Mammary epithelial cell (primary cell): Measurements from ENCODE around the gene KCNA3.

Experiments
- EZH2 ChIP-seq: IDR thresholded peaks from 2 replicates; pipeline ENCODE4 v1.6.1; 2012; ENCODE audit warnings: low read length, inconsistent platforms, borderline replicate concordance
- TF ChIP-seq, protein P1 (sequence below), 2 donors: IDR thresholded peaks in 1 of 2; conservative IDR thresholded peaks in 1 of 2; 2 replicates each; pipeline ENCODE4 v1.5.1; 2011 to 2012; ENCODE audit warnings: inconsistent platforms in 2 of 2, low read length in 2 of 2, mild to moderate bottlenecking in 2 of 2, control low read depth in 1 of 2, low read depth in 1 of 2; ENCODE audit not compliant: insufficient read depth in 1 of 2; ENCODE audit errors: extremely low read depth in 1 of 2

DNA sequence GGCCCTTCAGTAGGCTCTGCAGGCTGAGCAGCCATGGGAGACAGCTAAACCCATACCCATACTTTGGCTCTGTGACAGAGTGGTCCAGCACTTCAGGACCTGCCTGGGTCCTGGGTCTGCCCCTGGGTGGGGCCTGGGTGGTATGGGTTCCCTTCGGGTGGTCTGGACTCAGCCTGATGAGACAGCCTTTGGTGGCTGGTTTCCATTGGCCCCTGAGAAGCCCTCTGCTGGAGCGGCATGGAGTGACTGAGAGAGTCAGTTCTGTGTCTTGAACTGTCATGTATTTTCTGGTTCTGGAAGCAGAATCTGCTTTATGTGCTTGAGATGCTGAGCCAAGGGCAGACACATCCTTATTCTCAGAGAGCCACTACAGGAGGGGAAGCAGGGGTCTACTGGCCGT lies 37.3 kb downstream of the KCNA3 start:
- TF ChIP-seq, protein P1, sequence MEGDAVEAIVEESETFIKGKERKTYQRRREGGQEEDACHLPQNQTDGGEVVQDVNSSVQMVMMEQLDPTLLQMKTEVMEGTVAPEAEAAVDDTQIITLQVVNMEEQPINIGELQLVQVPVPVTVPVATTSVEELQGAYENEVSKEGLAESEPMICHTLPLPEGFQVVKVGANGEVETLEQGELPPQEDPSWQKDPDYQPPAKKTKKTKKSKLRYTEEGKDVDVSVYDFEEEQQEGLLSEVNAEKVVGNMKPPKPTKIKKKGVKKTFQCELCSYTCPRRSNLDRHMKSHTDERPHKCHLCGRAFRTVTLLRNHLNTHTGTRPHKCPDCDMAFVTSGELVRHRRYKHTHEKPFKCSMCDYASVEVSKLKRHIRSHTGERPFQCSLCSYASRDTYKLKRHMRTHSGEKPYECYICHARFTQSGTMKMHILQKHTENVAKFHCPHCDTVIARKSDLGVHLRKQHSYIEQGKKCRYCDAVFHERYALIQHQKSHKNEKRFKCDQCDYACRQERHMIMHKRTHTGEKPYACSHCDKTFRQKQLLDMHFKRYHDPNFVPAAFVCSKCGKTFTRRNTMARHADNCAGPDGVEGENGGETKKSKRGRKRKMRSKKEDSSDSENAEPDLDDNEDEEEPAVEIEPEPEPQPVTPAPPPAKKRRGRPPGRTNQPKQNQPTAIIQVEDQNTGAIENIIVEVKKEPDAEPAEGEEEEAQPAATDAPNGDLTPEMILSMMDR (conservative IDR thresholded peaks at IDR 0.05 in 1 of 2, IDR thresholded peaks at IDR 0.05 in 1 of 2; ENCODE audit: extremely low read depth in 1 of 2, insufficient read depth in 1 of 2, low read depth in 1 of 2, low read length in 2 of 2): no peak
- TF ChIP-seq EZH2: no peak
